Muscle of arm (tissue), 12 donors: ENCODE data around the gene PSTPIP1. TPM values are rescaled to one million over a fixed set of nuclear protein-coding genes. Genes with fewer than 3 reads are reported as not detected.

ENCODE experiments used
- DNase-seq: peaks from one replicate; pipeline ENCODE4 v3.0.0-alpha.2; 2013
- polyA plus RNA-seq, 12 donors: library from polyadenylated mRNA; unstranded; fragments of 120-200 nt; gene quantifications; one replicate each; pipeline ENCODE4 v1.2.1, GENCODE V29; 2013; ENCODE audit not compliant: insufficient read length in 12 of 12

The PSTPIP1 gene
- polyA plus RNA-seq, 12 donors = 1.4 to 7.2 (median 2.0) TPM; not detected in 2

GRCh38 chr15:77018796-77019505, 24.0 kb downstream of the PSTPIP1 start:
- DNase-seq = no peak

GRCh38 chr15:77019521-77020331, 24.8 kb downstream of the PSTPIP1 start:
- DNase-seq = no peak

GRCh38 chr15:77020348-77021087, 25.6 kb downstream of the PSTPIP1 start:
- no peak for DNase-seq

GRCh38 chr15:77021088-77021481, 26.2 kb downstream of the PSTPIP1 start:
- DNase-seq = no peak

- DNase-seq = no peak
Measured at GRCh38 chr15:77021803-77022381, 27.0 kb downstream of the PSTPIP1 start.

GRCh38 chr15:77022646-77023575, 28.0 kb downstream of the PSTPIP1 start:
- DNase-seq = no peak

- no peak for DNase-seq
Measured at GRCh38 chr15:77023576-77024272, 28.8 kb downstream of the PSTPIP1 start.

GRCh38 chr15:77024273-77025082, 29.6 kb downstream of the PSTPIP1 start:
- DNase-seq = peak; percentile 66

GRCh38 chr15:77025083-77025901, 30.4 kb downstream of the PSTPIP1 start:
- no peak for DNase-seq

GRCh38 chr15:77025941-77026411, 31.1 kb downstream of the PSTPIP1 start:
- DNase-seq = no peak

GRCh38 chr15:77026501-77027110, 31.7 kb downstream of the PSTPIP1 start:
- no peak for DNase-seq

GRCh38 chr15:77027111-77027696, 32.3 kb downstream of the PSTPIP1 start:
- no peak for DNase-seq

- no peak for DNase-seq
Measured at GRCh38 chr15:77027697-77028450, 32.9 kb downstream of the PSTPIP1 start.

- no peak for DNase-seq
Measured at GRCh38 chr15:77028451-77029165, 33.7 kb downstream of the PSTPIP1 start.

- no peak for DNase-seq
Measured at GRCh38 chr15:77029166-77030047, 34.5 kb downstream of the PSTPIP1 start.
